MCF 10A (cell line): ENCODE data around the gene THEM4. TPM values are rescaled to one million over a fixed set of nuclear protein-coding genes. Genes with fewer than 3 reads are reported as not detected.

ENCODE experiments used
- BruUV-seq: library from RNA; stranded (reverse); fragments of 400-500 nt; replicated peaks from 2 replicates; lab custom pipeline; 2021; lab: Mats Ljungman, UMichigan
- CTCF ChIA-PET: fragments of 300-600 bp; sonication (Branson Sonifier 250); formaldehyde crosslinking; extraction: SDS; loops from one replicate; lab custom pipeline; 2021; ENCODE audit warnings: antibody characterized with exemption, inconsistent platforms; lab: Yijun Ruan, JAX
- POLR2A ChIA-PET: fragments of 300-600, 350-650 bp; sonication (Branson Sonifier 250); formaldehyde crosslinking; extraction: SDS; loops from one replicate; lab custom pipeline; 2020; ENCODE audit warnings: antibody characterized with exemption, inconsistent platforms; lab: Yijun Ruan, JAX
- DNase-seq: peaks from one replicate; pipeline ENCODE4 v3.0.0-alpha.2; 2018; ENCODE audit not compliant: unreplicated experiment
- H3K27ac Mint-ChIP-seq: one replicate; pipeline ENCODE4 v1.8.0; 2022; ENCODE audit warnings: mild to moderate bottlenecking, low read depth, mixed read lengths; ENCODE audit not compliant: unreplicated experiment
- H3K27me3 Mint-ChIP-seq: one replicate; pipeline ENCODE4 v1.8.0; 2022; ENCODE audit warnings: mixed read lengths; ENCODE audit not compliant: insufficient read depth, unreplicated experiment
- H3K36me3 Mint-ChIP-seq: one replicate; pipeline ENCODE4 v1.8.0; 2022; ENCODE audit warnings: mild to moderate bottlenecking, moderate library complexity, mixed read lengths; ENCODE audit not compliant: insufficient read depth, unreplicated experiment
- H3K4me1 Mint-ChIP-seq: one replicate; pipeline ENCODE4 v1.8.0; 2022; ENCODE audit warnings: mixed read lengths; ENCODE audit not compliant: insufficient read depth, unreplicated experiment
- H3K4me3 Mint-ChIP-seq: one replicate; pipeline ENCODE4 v1.8.0; 2022; ENCODE audit warnings: mild to moderate bottlenecking, moderate library complexity, mixed read lengths; ENCODE audit not compliant: unreplicated experiment
- H3K9me3 Mint-ChIP-seq: one replicate; pipeline ENCODE4 v1.8.0; 2022; ENCODE audit warnings: mixed read lengths; ENCODE audit not compliant: unreplicated experiment
- intact Hi-C: fragments of 100-400 bp; cut with micrococcal nuclease; formaldehyde crosslinking; loops from 2 replicates; pipeline ENCODE4 v1.14.1; 2022
- total RNA-seq: library from RNA; stranded (reverse); gene quantifications from 2 replicates; pipeline ENCODE4 v1.2.3, GENCODE V29; 2022
- TF ChIP-seq, protein P1 (sequence below): fragments of 200-600 bp; IDR thresholded peaks from one replicate; pipeline ENCODE4 v1.8.0; 2022; ENCODE audit warnings: antibody characterized with exemption, mild to moderate bottlenecking; ENCODE audit not compliant: unreplicated experiment

The THEM4 gene
- total RNA-seq, 1 experiment from 2014 or later, result 29.1 TPM

DNA sequence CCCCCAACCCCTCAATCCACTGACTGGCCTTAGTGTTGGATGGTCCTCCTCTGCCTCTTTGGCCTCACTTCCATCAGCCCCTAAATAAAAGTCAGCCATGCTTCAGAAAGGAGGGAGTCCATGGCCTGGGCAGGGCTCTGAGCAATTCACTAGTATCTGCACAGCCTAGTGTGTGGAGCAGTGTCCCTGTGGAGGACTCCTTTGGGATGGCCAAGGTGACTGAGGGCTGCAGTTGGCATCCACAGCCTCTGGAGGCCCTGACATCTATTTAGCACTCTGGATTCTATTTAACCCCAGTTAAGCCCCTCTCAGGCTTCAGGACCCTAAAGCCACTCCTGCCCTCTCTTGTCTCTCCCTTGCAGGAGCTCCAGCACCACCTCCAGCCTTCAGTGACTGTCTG is 59.4 kb downstream of the THEM4 start:
- DNase-seq, result no peak
- CTCF ChIA-PET, result interaction anchor here (0.6 to 1.3 kb wide), 2 partner anchors 8 to 115 kb away, joined by 3 read pairs; no protein-coding TSS in a partner anchor
- intact Hi-C loops, result no loop called here
- H3K27me3 Mint-ChIP-seq, result peaks cover 16% of the 10 kb centered on the region
- no peak overlapping the region for H3K4me3 Mint-ChIP-seq
- H3K9me3 Mint-ChIP-seq, result no peaks in the 10 kb centered on the region
- TF ChIP-seq, protein P1, sequence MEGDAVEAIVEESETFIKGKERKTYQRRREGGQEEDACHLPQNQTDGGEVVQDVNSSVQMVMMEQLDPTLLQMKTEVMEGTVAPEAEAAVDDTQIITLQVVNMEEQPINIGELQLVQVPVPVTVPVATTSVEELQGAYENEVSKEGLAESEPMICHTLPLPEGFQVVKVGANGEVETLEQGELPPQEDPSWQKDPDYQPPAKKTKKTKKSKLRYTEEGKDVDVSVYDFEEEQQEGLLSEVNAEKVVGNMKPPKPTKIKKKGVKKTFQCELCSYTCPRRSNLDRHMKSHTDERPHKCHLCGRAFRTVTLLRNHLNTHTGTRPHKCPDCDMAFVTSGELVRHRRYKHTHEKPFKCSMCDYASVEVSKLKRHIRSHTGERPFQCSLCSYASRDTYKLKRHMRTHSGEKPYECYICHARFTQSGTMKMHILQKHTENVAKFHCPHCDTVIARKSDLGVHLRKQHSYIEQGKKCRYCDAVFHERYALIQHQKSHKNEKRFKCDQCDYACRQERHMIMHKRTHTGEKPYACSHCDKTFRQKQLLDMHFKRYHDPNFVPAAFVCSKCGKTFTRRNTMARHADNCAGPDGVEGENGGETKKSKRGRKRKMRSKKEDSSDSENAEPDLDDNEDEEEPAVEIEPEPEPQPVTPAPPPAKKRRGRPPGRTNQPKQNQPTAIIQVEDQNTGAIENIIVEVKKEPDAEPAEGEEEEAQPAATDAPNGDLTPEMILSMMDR, result no peak
- H3K27ac Mint-ChIP-seq, result no peak overlapping the region
- POLR2A ChIA-PET, result interaction anchor here (1.4 to 1.7 kb wide), 2 partner anchors 8 to 86 kb away, joined by 4 to 7 read pairs; partner anchors contain the start of gene MRPL9
- BruUV-seq, result no TSS peak
- peaks cover 16% of the 10 kb centered on the region for H3K4me1 Mint-ChIP-seq
- no peaks in the 10 kb centered on the region for H3K36me3 Mint-ChIP-seq

- POLR2A ChIA-PET, result interaction anchor here (1.4 to 1.7 kb wide), 2 partner anchors 9 to 86 kb away, joined by 4 to 7 read pairs; partner anchors contain the start of gene MRPL9
- H3K9me3 Mint-ChIP-seq, result no peaks in the 10 kb centered on the region
Measured at GRCh38 chr1:151849126-151849525, 60.2 kb downstream of the THEM4 start.

GRCh38 chr1:151847867-151848596 is 61.3 kb downstream of the THEM4 start:
- H3K27ac Mint-ChIP-seq, result no peak overlapping the region
- ChIA-PET POLR2A (interaction anchor here (0.5 to 1.7 kb wide), 5 partner anchors 10 to 353 kb away, joined by 3 to 7 read pairs (median 4); no protein-coding TSS in a partner anchor), CTCF (interaction anchor here (0.6 to 4.7 kb wide), 7 partner anchors 8 to 339 kb away, joined by 3 to 26 read pairs (median 4); partner anchors contain the start of gene C2CD4D)
- H3K9me3 Mint-ChIP-seq, result no peaks in the 10 kb centered on the region
- DNase-seq, result no peak
- peaks cover 16% of the 10 kb centered on the region for H3K4me1 Mint-ChIP-seq
- peaks cover 16% of the 10 kb centered on the region for H3K27me3 Mint-ChIP-seq
- H3K36me3 Mint-ChIP-seq, result no peaks in the 10 kb centered on the region
- BruUV-seq, result no TSS peak
- H3K4me3 Mint-ChIP-seq, result no peak overlapping the region
- intact Hi-C loops, result no loop called here
- TF ChIP-seq, protein P1, result no peak

More at GRCh38 chr1:151849126-151849525, 60.2 kb downstream of the THEM4 start:
- H3K27me3 Mint-ChIP-seq, result peaks cover 16% of the 10 kb centered on the region
- H3K4me3 Mint-ChIP-seq, result no peak overlapping the region
- DNase-seq, result no peak
- peaks cover 16% of the 10 kb centered on the region for H3K4me1 Mint-ChIP-seq
- intact Hi-C loops, result no loop called here
- TF ChIP-seq, protein P1, result no peak
- no peak overlapping the region for H3K27ac Mint-ChIP-seq
- no peaks in the 10 kb centered on the region for H3K36me3 Mint-ChIP-seq
- CTCF ChIA-PET, result interaction anchor here (0.7 to 4.7 kb wide), 6 partner anchors 9 to 164 kb away, joined by 3 to 26 read pairs (median 4); partner anchors contain the start of gene C2CD4D
- BruUV-seq, result no TSS peak

GRCh38 chr1:151846686-151847237 is 62.5 kb downstream of the THEM4 start:
- Mint-ChIP-seq H3K4me3 (no peak overlapping the region), H3K9me3 (no peaks in the 10 kb centered on the region), H3K36me3 (no peaks in the 10 kb centered on the region), H3K27me3 (peaks cover 10% of the 10 kb centered on the region), H3K4me1 (peaks cover 16% of the 10 kb centered on the region), H3K27ac (peak overlapping the region; percentile 39)
- CTCF ChIA-PET, result interaction anchor here (0.7 to 4.7 kb wide), 10 partner anchors 10 to 250 kb away, joined by 3 to 26 read pairs (median 4); no protein-coding TSS in a partner anchor
- no TSS peak for BruUV-seq
- intact Hi-C loops, result no loop called here
- DNase-seq, result no peak
- TF ChIP-seq, protein P1, result no peak
- POLR2A ChIA-PET, result interaction anchor here (0.6 to 1.6 kb wide), 13 partner anchors 10 to 304 kb away, joined by 3 to 10 read pairs (median 4); no protein-coding TSS in a partner anchor
